DND-41 (cell line): ENCODE data around the gene OR2C3.

ENCODE experiments used
- EZH2 ChIP-seq: IDR thresholded peaks from 3 replicates; pipeline ENCODE4 v1.6.1; 2012; ENCODE audit warnings: borderline replicate concordance, low read depth, mild to moderate bottlenecking, moderate library complexity, low read length, inconsistent platforms; ENCODE audit not compliant: severe bottlenecking
- TF ChIP-seq, protein P1 (sequence below): IDR thresholded peaks from 2 replicates; pipeline ENCODE4 v1.5.1; 2012; ENCODE audit warnings: borderline replicate concordance, low read length, moderate library complexity, mild to moderate bottlenecking; ENCODE audit not compliant: poor library complexity, severe bottlenecking; ENCODE audit errors: extremely low read depth

DNA sequence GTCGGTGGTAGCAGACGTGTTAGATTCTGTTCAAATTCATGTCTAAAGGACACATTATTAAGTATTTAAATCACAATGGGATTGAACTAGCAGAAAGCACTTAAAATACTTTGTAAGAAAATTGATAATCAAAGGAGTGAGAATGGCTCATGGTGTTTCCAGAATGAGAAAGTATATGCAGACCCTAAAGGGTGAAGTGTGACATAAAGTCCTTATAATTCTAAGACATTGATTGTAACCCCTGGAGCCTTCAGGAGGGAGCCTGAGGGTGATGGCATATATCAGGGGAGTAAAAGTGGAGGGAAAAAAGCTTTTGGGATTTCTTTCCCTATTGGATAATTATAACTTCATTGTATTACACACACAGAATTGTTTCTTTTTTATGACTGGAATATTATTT is at the start of gene OR2C3:
- TF ChIP-seq, protein P1, sequence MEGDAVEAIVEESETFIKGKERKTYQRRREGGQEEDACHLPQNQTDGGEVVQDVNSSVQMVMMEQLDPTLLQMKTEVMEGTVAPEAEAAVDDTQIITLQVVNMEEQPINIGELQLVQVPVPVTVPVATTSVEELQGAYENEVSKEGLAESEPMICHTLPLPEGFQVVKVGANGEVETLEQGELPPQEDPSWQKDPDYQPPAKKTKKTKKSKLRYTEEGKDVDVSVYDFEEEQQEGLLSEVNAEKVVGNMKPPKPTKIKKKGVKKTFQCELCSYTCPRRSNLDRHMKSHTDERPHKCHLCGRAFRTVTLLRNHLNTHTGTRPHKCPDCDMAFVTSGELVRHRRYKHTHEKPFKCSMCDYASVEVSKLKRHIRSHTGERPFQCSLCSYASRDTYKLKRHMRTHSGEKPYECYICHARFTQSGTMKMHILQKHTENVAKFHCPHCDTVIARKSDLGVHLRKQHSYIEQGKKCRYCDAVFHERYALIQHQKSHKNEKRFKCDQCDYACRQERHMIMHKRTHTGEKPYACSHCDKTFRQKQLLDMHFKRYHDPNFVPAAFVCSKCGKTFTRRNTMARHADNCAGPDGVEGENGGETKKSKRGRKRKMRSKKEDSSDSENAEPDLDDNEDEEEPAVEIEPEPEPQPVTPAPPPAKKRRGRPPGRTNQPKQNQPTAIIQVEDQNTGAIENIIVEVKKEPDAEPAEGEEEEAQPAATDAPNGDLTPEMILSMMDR, result no peak
- TF ChIP-seq EZH2, result no peak
